Embryonic facial prominence (tissue), 1 donor: Measurements from ENCODE around the gene CKMT1A.

Experiments
- DNase-seq: peaks from one replicate; pipeline ENCODE4 v3.0.0-alpha.2; 2016; ENCODE audit errors: extremely low spot score

CKMT1A gene

GRCh38 chr15:43748376-43748775 lies 54.7 kb downstream of the CKMT1A start:
- no peak for DNase-seq
